GM12872 (cell line): ENCODE results near the gene ERAP2.

Experiments
- TF ChIP-seq, protein P1 (sequence below): IDR thresholded peaks from 3 replicates; pipeline ENCODE4 v1.5.1; 2011; ENCODE audit warnings: low read depth, mild to moderate bottlenecking, low read length, moderate library complexity; ENCODE audit not compliant: insufficient read depth

ERAP2 gene

DNA sequence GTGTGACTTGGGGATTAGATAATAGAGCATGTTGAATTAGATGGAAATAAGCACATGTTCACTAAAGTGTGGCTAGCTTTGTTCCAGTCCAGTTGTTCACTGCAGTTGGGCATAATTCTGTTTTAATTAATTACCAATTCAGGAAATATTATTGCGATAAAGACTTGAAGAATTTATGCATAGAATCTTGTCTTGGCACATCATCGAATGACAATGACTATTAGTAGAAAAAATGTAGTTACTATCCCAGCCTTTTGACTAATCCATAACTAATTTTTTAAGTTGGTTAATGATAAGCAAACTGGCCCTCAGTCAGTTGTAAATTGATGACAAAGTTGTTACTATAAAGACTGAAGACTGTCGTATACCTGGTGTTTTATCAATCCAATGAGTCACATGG lies 70.1 kb downstream of the ERAP2 start:
- TF ChIP-seq, protein P1, sequence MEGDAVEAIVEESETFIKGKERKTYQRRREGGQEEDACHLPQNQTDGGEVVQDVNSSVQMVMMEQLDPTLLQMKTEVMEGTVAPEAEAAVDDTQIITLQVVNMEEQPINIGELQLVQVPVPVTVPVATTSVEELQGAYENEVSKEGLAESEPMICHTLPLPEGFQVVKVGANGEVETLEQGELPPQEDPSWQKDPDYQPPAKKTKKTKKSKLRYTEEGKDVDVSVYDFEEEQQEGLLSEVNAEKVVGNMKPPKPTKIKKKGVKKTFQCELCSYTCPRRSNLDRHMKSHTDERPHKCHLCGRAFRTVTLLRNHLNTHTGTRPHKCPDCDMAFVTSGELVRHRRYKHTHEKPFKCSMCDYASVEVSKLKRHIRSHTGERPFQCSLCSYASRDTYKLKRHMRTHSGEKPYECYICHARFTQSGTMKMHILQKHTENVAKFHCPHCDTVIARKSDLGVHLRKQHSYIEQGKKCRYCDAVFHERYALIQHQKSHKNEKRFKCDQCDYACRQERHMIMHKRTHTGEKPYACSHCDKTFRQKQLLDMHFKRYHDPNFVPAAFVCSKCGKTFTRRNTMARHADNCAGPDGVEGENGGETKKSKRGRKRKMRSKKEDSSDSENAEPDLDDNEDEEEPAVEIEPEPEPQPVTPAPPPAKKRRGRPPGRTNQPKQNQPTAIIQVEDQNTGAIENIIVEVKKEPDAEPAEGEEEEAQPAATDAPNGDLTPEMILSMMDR = no peak

DNA sequence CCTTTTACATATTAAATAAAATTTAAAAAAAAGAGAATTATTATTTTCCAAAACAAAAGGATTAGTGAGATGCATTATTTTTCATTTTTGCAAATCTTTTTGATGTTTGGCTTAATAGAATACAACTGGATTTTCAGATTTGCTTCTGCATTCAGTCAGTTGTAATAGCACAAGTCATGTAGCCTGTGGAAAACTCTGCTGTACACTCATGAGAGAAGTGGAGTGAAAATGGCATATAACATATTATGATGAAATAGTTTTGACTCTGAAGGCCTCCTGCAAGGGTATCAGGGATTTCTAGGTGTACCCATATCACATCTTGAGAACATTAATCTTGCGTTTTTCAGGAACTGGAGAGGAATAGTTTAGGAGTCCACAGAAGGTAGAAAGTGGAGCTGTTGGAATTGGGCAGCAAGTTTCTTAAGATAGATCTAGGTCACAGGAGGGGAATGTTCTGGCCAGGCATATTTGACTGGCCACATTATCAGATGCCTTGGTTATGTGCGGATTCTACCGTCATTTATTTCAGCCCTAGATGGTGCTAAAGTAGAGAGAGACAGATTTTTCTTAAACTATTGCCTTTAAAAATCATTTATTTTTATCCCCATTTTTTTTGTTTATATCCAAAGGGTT lies 75.9 kb downstream of the ERAP2 start:
- TF ChIP-seq, protein P1 = no peak

DNA sequence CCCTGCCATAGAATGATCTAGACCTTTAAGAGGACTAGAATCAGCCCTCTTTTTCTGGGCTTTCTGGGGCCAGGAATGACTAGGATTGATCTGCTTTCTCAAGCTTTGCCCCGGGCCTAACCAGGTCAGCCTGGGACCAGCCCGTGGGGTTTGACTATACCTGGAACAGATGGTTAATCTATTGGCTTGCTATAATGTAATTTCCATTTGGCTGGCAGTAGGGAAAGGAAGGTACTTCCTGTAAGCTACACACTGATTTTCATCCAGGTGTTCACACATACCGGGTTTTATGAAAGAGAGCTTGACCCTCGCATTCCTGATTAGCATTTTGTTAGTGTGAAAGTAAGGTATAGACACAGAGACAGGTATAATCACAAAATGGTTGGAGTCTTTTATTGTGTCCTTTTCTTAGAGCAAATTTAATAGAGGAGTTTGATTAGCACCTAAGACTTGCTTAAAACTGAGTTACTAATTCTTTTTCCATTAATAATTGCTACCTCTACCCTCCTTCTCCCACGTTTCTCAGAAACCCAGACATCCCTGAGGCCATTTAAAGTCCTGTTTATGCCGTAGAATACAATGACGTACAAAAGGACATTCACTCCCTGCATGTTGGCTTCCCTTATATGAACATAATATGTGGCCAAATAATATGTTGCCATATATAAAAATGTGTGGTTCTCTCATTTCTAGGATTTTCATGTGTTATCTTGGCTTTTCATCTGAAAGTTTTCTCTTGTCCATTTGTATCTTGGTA lies 76.9 kb downstream of the ERAP2 start:
- TF ChIP-seq, protein P1 = no peak

DNA sequence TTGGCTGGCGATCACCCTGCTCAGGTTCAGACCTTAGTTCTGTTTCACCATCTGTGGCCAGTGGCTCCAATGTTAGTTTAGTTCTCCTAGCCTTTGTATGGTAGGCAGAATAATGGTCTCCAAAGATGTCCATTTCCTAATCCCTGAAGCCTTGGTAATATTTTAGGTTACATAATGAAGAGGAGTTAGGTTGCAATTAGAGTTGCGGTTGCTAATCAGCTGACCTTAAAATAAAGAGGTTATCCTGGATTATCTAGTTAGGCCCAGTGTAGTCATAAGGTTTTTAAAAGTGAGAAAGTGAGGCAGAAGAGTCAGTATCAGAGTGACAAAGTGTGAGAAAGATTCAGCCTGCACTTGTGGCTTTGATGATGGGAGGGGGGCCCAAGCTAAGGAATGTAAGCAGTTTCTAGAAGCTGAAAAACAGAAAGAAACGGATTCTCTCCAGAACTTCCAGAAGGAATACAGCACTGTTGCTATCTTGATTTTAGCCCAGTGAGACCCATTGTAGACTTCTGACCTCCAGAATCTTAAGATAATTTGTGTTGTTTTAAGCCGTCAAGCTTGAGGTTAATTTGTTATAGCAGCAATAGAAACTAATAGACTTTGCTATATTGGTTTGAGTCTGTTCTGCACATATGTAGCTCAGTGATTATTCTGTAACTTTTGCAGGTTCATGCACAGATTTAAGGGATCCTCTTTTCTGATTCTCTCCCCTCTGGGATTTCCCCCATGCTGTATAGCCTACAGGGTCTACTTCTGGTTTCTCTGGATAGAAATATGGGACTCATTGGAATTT lies 81.2 kb downstream of the ERAP2 start:
- TF ChIP-seq, protein P1 = no peak

DNA sequence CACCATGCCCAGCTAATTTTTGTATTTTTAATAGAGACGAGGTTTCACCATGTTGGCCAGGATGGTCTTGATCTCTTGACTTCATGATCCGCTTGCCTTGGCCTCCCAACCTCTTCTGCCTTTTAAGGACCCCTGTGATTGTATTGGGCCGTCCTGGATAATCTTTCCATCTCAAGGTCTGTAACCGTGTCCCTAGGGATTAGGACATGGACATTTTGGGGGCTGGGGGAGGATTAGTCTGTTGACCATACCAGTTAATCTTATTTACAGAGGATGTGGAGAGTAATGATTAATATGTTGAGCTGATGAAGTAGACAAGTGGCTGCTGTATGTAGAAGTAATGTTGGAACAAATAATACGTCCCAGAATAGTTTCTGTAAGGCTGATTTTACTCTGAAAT lies 82.7 kb downstream of the ERAP2 start:
- TF ChIP-seq, protein P1 = no peak

DNA sequence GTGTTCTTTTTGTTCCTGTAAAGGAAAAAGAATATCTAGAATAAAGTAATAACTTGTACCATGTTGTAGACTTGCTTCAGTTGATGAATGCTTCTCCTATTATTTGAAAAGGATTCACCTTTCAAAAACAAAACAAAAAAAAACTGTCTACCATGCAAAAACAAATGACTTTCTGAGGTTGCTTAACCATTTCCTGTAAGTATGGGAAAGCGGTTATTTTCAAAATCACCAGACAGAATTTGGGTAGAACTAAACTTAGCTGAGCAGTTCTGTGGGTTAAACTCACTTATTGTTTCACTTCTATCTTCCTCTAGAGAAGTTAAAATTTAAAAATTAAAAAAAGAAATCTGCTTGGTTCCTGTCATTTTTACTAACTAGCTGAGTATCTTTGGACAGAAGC lies 84.8 kb downstream of the ERAP2 start:
- TF ChIP-seq, protein P1 = no peak

DNA sequence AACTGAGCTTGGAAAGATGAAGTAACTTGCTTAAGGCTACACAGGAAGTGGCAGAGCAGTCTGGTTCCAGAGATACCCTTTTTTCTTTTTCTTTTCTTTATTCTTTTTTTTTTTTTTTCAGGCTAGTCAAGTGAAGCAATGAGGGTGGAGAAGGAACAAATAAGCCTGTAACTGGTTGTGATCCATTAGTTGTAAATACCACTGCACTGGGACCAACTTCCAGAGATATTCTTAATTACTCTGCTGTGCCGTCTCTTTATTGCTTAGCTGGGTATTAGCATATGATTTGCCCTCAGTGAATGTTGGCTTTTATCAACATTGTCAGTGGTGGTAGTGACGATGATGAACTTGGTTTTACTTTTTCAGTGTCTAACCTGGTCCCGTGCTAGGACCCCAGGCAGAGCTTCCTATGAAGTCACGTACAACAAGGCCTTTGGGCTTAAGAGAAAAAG lies 86.3 kb downstream of the ERAP2 start:
- TF ChIP-seq, protein P1 = no peak
